ENCODE measurements around the gene HCN2. TPM values are rescaled to one million over a fixed set of nuclear protein-coding genes. Genes with fewer than 3 reads are reported as not detected.

The HCN2 gene
- total and polyA plus RNA-seq, 9 of the 15 experiments (the other 6 are each of a cell fraction or from before 2014, with no cell fraction given) = 0.29 to 4.2 (median 0.82) TPM; not detected in 2

DNA sequence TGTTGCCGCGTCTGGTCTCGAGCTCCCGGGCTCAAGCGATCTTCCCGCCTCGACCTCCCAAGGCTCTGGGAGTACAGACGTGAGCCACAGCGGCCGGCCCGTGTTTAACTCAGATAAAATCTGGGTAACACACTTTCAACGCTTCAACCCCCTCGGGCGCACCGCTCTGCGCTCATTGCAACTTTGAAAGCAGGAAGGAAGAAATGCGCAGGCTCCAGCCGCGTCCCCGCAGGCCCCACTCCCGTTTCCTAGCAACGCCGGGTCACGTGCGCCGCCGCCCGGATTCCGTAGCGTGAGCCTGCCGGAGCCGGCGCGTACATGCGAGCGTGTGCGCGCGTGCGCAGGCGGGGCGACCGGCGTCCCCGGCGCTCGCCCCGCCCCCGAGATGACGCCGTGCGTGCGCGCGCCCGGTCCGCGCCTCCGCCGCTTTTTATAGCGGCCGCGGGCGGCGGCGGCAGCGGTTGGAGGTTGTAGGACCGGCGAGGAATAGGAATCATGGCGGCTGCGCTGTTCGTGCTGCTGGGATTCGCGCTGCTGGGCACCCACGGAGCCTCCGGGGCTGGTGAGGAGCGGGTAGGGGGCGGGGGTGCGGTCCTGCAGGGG lies 17.4 kb upstream of the HCN2 start, which contains the start of gene BSG (continued):
- TF ChIP-seq FOXK1 (CRISPR knock-in tag; IDR thresholded peaks at IDR 0.05; ENCODE audit: borderline replicate concordance) (no peak), KDM5B (IDR thresholded peaks at IDR 0.05; ENCODE audit: insufficient replicate concordance, low read depth, low read length) (peak; percentile 96), POLR2AphosphoS2 (IDR thresholded peaks at IDR 0.05; ENCODE audit: low read length) (peak; percentile 72; the same call in 1 of the 2 replicates), SMAD4 (CRISPR knock-in tag; conservative IDR thresholded peaks at IDR 0.05) (0 out of 2 replicates have a peak, but pooled peaks have one; percentile 60), CBFB (CRISPR knock-in tag; IDR thresholded peaks at IDR 0.05) (no peak), ZNF551 (CRISPR knock-in tag; IDR thresholded peaks at IDR 0.05) (no peak), YY1 (IDR thresholded peaks at IDR 0.05; ENCODE audit: borderline replicate concordance in 1 of 3, control insufficient read depth in 1 of 3, extremely low read depth in 1 of 3, insufficient read depth in 3 of 3, insufficient read length in 1 of 3, insufficient replicate concordance in 2 of 3, low read depth in 1 of 3, low read length in 2 of 3) (peak; percentile 40 to 93 (median 88)), SAP30 (IDR thresholded peaks at IDR 0.05; ENCODE audit: borderline replicate concordance, insufficient read depth, low read depth, low read length, poor library complexity, severe bottlenecking) (no peak), ZFP36 (IDR thresholded peaks at IDR 0.05; ENCODE audit: low read depth, low read length, partially characterized antibody) (no peak), BHLHE40 (IDR thresholded peaks at IDR 0.05; ENCODE audit: low read length) (peak; percentile 99), EP400 (IDR thresholded peaks at IDR 0.05) (peak; percentile 48), GABPA (tag; conservative IDR thresholded peaks at IDR 0.05; ENCODE audit: low read depth) (no peak; the same call in 1 of the 2 replicates), ZNF408 (CRISPR knock-in tag; IDR thresholded peaks at IDR 0.05; ENCODE audit: low read depth) (no peak), IFI16 (CRISPR knock-in tag; IDR thresholded peaks at IDR 0.05) (no peak), KHSRP (IDR thresholded peaks at IDR 0.05) (no peak), CSDE1 (IDR thresholded peaks at IDR 0.05) (peak in 1 of 2 experiments; percentile 78; a peak in 2 of 4 replicates), ZNF217 (CRISPR knock-in tag; IDR thresholded peaks at IDR 0.05) (no peak), BDP1 (IDR thresholded peaks at IDR 0.05; ENCODE audit: insufficient read depth, insufficient read length) (no peak), NFRKB (IDR thresholded peaks at IDR 0.05; ENCODE audit: low read depth) (no peak), ZNF224 (CRISPR knock-in tag; IDR thresholded peaks at IDR 0.05) (no peak), TSC22D4 (tag; IDR thresholded peaks at IDR 0.05) (no peak), ZFP1 (CRISPR knock-in tag; IDR thresholded peaks at IDR 0.05) (no peak), KAT8 (IDR thresholded peaks at IDR 0.05; ENCODE audit: low read depth) (no peak), MED1 (CRISPR knock-in tag; IDR thresholded peaks at IDR 0.05; ENCODE audit: borderline replicate concordance) (no peak), TBP (optimal IDR thresholded peaks at IDR 0.05; ENCODE audit: low read depth, low read length) (peak; percentile 96)
- TF ChIP-seq, protein P1, sequence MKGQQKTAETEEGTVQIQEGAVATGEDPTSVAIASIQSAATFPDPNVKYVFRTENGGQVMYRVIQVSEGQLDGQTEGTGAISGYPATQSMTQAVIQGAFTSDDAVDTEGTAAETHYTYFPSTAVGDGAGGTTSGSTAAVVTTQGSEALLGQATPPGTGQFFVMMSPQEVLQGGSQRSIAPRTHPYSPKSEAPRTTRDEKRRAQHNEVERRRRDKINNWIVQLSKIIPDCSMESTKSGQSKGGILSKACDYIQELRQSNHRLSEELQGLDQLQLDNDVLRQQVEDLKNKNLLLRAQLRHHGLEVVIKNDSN (CRISPR knock-in tag; IDR thresholded peaks at IDR 0.05) = peak; percentile 97
- TF ChIP-seq, protein P2, sequence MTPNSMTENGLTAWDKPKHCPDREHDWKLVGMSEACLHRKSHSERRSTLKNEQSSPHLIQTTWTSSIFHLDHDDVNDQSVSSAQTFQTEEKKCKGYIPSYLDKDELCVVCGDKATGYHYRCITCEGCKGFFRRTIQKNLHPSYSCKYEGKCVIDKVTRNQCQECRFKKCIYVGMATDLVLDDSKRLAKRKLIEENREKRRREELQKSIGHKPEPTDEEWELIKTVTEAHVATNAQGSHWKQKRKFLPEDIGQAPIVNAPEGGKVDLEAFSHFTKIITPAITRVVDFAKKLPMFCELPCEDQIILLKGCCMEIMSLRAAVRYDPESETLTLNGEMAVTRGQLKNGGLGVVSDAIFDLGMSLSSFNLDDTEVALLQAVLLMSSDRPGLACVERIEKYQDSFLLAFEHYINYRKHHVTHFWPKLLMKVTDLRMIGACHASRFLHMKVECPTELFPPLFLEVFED (CRISPR knock-in tag; conservative IDR thresholded peaks at IDR 0.05) = no peak
- TF ChIP-seq, protein P3, sequence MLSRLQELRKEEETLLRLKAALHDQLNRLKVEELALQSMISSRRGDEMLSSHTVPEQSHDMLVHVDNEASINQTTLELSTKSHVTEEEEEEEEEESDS (CRISPR knock-in tag; IDR thresholded peaks at IDR 0.05) = no peak
